GM19452 (cell line): ENCODE data around the gene RBM38.
A peak's percentile ranks its signal among the peaks of the same experiment; 100 is the strongest.

Experiments
- ATAC-seq: cut with Tn5 transposase; IDR thresholded peaks from one replicate; pipeline ENCODE4 v1.9.1; 2021; ENCODE audit not compliant: unreplicated experiment

RBM38 gene

DNA sequence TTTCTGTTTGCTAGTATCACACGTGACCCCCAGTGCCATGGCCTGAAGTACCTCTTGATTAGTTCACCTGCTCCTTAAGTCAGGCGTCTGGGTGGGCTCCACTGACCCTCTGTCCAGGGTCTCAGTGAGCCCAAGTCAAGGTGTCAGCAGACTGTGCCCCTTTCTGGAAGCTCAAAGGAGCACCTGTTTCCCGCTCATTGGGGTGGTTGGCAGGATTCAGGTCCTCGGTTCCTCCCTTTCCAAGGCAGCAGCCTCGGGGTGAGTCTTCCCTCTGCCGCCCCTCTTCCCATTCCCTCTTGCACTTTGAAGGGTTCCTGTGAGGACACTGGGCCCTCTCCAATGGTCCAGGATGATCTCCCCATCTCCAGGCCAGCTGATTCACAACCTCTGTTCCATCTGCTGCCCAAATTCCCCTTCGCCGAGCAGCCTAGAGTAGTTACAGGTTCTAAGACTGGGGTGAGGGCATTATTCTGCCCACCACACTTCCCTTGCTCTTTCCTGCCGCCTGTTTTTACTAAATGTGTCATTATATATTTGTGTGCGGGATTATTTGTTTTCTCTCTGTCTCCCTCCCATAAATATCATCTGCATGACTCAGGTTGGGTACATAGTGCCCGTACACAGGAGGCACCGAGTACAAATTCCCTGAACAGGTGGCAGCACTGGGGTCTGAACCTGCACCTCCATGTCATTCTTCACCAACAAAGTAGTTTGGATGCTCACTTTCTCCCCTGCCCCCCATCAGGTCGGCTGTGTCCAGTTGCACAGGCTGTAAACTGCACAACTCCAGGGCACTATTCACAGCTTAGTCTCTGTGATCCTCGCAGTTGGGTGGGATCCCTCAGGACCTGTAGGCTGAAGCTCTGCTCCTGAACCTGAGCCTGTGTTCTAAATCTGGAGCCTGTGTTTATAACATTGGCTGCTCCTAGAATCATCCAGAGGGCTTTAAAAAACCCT is 58.5 kb downstream of the RBM38 start:
- no peak for ATAC-seq

DNA sequence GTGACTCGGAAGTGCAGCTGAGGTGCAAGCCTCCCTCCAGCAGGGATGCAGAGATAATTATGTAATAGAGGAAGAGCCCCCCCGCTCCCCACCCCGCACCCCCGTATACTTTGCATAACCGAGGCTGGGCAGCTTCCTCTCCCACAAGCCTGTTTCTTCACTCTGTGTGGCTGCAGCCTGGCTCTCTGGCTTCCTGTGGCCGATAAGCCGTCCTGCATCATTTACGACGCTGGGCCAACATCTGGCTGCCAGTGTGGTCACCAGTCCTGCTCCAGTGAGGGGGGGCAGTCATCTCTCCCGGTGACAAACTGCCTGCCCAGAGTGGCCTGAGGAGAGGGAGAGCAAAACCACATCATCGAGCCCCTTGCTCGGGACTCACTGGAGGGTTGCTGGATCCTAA is 59.2 kb downstream of the RBM38 start:
- peak; percentile 78 for ATAC-seq

DNA sequence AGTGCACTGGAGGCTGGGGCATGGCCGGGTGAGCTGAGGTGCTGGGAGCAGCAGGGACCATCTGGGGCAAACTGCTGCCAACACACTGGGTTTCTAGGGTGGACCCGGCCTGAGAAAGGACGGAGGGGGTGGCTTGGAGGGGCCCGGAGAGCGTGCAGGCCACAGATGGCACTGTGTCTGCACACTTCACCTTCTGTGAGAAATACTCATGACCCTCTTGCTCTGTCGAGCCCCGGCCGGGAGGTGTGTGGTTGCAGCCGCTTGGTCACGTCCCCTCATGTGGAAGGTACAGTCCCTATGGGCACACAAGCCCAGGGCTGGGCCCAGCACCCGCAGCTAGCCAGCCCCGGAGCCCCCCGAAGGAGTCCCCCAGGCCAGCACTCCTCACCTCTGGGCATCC is 59.7 kb downstream of the RBM38 start:
- ATAC-seq: no peak

DNA sequence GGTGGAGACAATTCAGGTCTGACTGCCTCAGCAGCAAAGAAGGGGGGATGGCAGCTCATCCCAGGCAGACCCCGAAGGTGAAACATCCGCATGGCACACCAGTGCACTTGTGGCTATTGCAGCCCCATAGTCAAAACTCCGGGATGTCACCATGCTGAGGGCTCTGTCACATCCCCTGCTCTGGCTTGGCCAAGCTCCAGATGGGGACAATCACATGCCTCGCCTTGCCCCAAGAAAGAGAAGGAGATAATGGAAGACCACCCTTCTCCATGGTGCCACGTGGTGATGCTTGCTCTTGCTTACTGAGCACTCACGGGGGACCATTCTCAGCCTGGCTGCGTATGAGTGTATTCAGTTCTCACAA is 60.2 kb downstream of the RBM38 start:
- no peak for ATAC-seq

DNA sequence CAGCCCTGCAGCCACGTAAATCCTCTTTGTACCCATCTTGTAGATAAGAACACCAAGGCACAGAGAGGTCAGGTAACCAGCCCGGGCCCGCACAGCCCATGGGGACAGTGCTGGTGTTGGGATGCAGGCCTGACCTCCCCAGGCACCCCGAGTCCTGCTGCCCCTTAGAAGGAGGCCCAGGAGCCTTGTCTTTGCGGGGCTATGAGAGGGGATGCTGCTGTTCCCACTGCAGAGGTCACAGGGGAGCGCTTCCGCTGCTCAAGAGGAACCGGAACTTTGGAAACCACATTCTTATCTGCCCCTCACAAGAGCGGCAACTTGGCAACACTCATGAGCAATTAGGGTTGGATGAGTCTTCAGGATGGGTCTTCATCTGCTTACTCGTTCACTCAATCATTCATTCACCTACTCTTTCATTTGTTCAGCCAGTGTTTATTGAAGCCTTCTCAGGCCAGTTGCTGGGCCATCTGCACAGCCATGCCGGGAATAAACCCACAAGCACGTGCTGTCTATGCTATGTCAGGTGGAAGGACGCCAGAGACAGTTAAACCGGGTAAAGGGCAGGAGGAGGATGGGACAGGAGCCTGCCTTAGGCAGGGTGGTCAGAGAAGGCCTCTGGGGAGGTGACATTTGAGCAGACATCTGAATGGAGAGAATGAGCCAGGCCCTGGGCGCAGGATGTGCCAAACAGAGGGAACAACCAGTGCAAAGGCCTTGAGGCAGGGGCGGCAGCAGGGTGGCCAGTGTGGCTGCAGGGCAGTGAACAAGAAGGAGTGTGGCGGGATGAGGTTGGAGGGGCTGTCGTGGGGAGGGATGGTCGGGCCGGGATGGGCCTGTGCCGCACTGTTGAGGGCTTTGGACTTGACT is 60.8 kb downstream of the RBM38 start:
- ATAC-seq: peak; percentile 50

DNA sequence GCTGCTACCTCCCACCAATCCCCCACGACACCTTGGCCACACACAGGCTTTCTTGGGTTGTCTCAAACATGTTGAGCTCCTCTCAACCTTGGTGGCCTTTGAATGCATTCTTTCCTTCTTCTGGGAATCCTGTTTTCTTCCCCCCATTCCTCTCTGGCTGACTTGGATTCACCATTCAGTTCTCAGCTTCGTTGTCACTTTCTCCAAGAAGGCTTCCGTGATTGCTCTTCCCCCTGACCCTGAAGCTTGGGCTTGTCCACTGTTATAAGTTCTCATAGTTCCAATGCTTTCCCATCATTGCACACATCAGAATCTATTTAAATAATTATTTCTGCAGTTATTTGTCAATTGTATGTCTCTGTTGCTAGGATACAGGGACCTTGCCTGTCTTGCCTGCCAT is 64.2 kb downstream of the RBM38 start:
- ATAC-seq: no peak

DNA sequence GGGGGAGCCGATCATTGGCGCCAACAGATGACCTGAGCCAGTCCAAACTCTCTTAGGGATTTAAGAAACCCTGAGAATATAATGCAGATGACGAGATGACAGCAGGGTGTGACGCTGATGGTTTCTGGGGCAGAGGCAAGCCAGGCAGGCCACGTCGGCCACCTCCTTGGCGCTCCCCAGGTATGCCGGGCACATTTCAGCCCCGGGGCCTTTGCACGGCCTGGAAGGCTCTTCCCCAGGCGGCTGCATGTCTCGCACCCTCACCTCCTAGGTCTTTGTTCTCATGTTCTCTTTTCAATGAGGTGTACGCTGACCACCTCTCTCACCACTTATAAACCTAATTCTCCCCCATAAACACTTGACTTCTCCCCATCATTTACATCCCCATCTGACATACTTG is 64.9 kb downstream of the RBM38 start:
- no peak for ATAC-seq

DNA sequence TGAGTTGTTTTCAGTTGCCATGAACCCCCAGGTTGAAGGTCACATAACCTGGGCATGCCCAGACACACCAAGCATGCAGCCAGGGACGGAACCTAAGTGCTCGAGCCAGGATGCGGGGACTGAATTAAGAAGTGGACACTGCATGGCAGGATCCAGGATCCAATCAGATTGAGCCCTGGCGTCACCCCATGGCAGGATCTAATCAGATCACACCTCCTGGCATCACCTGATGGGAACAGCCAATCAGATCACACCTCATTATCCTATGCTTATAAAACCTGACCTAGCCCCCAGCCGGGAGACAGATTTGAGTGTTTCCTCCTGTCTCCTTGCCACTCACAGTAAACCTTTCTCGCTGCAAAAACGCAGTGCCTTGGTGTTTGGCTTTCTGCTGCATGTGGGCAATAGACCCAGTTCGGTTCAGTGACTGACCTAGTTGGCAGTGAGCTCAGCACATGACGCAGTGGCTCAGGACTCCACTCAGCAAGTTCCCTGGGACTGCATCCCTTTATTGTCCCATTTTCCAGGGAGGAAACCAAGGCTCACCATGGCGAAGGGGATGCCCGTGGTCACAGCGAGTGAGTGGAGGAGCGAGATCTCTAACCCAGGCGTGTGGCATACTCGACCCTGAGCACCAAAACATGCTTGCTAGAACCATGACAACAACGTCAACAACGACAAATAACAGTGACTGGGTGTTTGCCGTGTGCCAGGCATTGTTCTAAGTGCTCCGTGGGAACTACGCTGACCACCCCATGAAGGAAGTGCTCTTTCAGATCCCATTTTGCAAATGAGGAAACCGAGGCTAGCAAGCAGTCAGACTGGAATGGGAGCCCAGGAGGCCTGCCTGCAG is 66.3 kb downstream of the RBM38 start:
- no peak for ATAC-seq

DNA sequence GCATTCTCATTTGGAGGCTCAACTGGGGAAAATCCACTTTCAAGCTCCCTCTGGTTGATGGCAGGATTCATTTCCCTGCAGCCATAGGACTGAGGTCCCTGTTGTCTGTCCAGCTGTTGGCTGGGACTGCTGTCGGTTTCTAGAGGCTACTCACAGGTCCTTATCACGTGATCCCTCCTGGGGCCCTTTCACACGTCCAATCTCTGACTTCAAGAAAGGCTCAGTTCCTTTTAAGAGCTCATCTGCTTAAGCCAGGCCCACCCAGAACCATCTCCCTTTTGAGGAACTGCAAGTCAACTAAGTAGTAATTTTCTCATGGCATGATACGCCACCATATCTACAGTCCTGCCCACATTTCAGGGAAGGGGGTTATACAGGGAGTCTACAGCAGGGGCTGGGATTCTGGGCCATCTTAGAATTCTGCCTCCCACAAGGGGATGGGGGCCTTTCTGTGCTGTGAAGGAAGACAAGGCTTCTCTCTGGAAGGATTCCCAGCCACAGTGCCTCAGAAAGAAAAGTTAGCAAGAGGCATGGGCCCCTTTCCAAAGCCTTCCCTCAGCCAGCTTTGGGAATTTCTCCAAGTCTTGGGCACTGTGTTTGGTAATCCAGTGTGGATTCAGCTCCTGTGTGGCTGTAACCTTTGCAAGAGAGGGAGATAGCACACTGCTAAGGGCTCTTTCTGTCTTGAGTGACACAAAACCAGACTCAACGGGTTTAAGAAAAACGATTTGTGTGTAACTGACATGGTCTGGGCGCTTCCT is 67.4 kb downstream of the RBM38 start:
- ATAC-seq: no peak
